ENCODE results near the gene GOLGA6C. TPM values are rescaled to one million over a fixed set of nuclear protein-coding genes. Genes with fewer than 3 reads are reported as not detected.
"Not testable (repeated sequence)": the region's sequence is repeated elsewhere in the genome, so short reads cannot be mapped to it uniquely, and the experiment has no call there.

The GOLGA6C gene
- total and polyA plus RNA-seq, 7 experiments from 2014 or later, result not detected

DNA sequence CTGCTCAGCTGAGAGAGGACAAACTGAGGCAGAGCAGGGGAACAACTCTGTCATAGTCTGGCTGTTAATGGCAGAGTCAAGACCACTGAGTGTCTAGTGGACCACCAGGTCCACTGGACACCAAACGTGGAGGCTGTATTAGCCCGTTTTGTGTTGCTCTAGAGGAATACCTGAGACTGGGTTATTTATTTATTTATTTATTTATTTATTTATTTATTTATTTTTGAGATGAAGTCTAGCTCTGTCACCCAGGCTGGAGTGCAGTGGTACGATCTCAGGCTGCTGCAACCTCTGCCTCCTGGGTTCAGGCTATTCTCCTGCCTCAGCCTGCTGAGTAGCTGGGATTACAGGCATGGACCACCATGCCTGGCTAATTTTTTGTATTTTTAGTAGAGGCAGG lies 40.6 kb upstream of the GOLGA6C start:
- H3K9me3 ChIP-seq (ENCODE audit: control insufficient read depth in 2 of 3, low read length in 3 of 3); intact Hi-C loops (cut with micrococcal nuclease); ATAC-seq; H3K27me3 ChIP-seq (ENCODE audit: control insufficient read depth in 2 of 2, insufficient read depth in 2 of 2, low read length in 2 of 2); DNase-seq; H3K4me3 Mint-ChIP-seq; CTCF ChIA-PET; H3K4me3 ChIP-seq (ENCODE audit: low read length); H3K9me3 Mint-ChIP-seq; H3K4me1 ChIP-seq (ENCODE audit: control insufficient read depth in 2 of 2, insufficient read depth in 2 of 2, low read length in 2 of 2); H3K36me3 Mint-ChIP-seq; POLR2A ChIA-PET; H3K27me3 Mint-ChIP-seq; H3K4me1 Mint-ChIP-seq; H3K27ac Mint-ChIP-seq; H3K27ac ChIP-seq (ENCODE audit: low read depth, low read length): not testable (repeated sequence)
- H3K36me3 ChIP-seq (ENCODE audit: control insufficient read depth in 2 of 3, insufficient read depth in 3 of 3, low read length in 3 of 3), result peaks cover 0 to 12% (median 0%) of the 10 kb centered on the region in 3 experiments

GRCh38 chr15:75219507-75219929 lies 38.6 kb upstream of the GOLGA6C start:
- DNase-seq; H3K4me3 ChIP-seq (ENCODE audit: low read length); H3K36me3 Mint-ChIP-seq; H3K27ac ChIP-seq (ENCODE audit: low read depth, low read length); POLR2A ChIA-PET; H3K4me1 Mint-ChIP-seq; H3K27me3 Mint-ChIP-seq; H3K27me3 ChIP-seq (ENCODE audit: control insufficient read depth in 2 of 2, insufficient read depth in 2 of 2, low read length in 2 of 2); H3K9me3 Mint-ChIP-seq; H3K4me3 Mint-ChIP-seq; H3K4me1 ChIP-seq (ENCODE audit: control insufficient read depth in 2 of 2, insufficient read depth in 2 of 2, low read length in 2 of 2); intact Hi-C loops (cut with micrococcal nuclease); ATAC-seq; CTCF ChIA-PET; H3K9me3 ChIP-seq (ENCODE audit: control insufficient read depth in 2 of 3, low read length in 3 of 3); H3K36me3 ChIP-seq (ENCODE audit: control insufficient read depth in 2 of 3, insufficient read depth in 3 of 3, low read length in 3 of 3): not testable (repeated sequence)
- peak overlapping the region in 2 of 9 donors; percentile 33 to 45 for H3K27ac Mint-ChIP-seq

DNA sequence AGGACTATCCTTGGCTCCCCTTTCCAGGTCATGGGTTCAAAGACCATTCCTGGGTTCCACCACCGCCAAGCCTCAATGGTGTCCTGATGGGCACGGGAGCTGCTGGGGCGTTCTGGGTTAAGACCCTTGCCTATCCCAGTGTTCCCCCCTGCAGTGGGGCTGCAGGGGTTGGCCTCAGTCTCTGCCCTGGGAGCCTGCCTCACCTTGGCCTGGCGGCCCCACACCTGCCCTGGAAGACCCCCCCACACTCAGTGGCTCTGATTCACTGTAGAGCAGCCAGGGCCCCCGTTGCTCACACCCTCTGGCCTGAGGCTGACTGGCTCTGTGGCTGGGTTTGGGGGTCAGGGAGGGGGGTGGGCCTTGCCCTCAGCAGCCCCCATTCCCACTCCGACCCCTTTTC lies 34.4 kb upstream of the GOLGA6C start:
- CTCF ChIA-PET, result no interaction called here
- Mint-ChIP-seq H3K9me3 (no peaks in the 10 kb centered on the region), H3K27ac (no peak overlapping the region), H3K36me3 (no peaks in the 10 kb centered on the region), H3K4me3 (no peak overlapping the region), H3K4me1 (peaks cover 0 to 1% (median 0%) of the 10 kb centered on the region in 7 donors), H3K27me3 (peaks cover 0 to 6% (median 0%) of the 10 kb centered on the region in 5 donors)
- ATAC-seq, result no peak
- no peaks in the 10 kb centered on the region for H3K4me1 ChIP-seq (ENCODE audit: control insufficient read depth in 2 of 2, insufficient read depth in 2 of 2, low read length in 2 of 2)
- no peak for DNase-seq
- no peaks in the 10 kb centered on the region for H3K9me3 ChIP-seq (ENCODE audit: control insufficient read depth in 2 of 3, low read length in 3 of 3)
- H3K27ac ChIP-seq (ENCODE audit: low read depth, low read length), result no peak overlapping the region
- no peaks in the 10 kb centered on the region for H3K27me3 ChIP-seq (ENCODE audit: control insufficient read depth in 2 of 2, insufficient read depth in 2 of 2, low read length in 2 of 2)
- POLR2A ChIA-PET, result no interaction called here
- no peak overlapping the region for H3K4me3 ChIP-seq (ENCODE audit: low read length)
- H3K36me3 ChIP-seq (ENCODE audit: control insufficient read depth in 2 of 3, insufficient read depth in 3 of 3, low read length in 3 of 3), result no peaks in the 10 kb centered on the region
- intact Hi-C loops (cut with micrococcal nuclease), result no loop called here

GRCh38 chr15:75224281-75224680 lies 33.9 kb upstream of the GOLGA6C start:
- Histone ChIP-seq H3K4me1 (ENCODE audit: control insufficient read depth in 2 of 2, insufficient read depth in 2 of 2, low read length in 2 of 2) (no peaks in the 10 kb centered on the region), H3K27ac (ENCODE audit: low read depth, low read length) (no peak overlapping the region), H3K36me3 (ENCODE audit: control insufficient read depth in 2 of 3, insufficient read depth in 3 of 3, low read length in 3 of 3) (no peaks in the 10 kb centered on the region), H3K27me3 (ENCODE audit: control insufficient read depth in 2 of 2, insufficient read depth in 2 of 2, low read length in 2 of 2) (no peaks in the 10 kb centered on the region), H3K9me3 (ENCODE audit: control insufficient read depth in 2 of 3, low read length in 3 of 3) (no peaks in the 10 kb centered on the region), H3K4me3 (ENCODE audit: low read length) (no peak overlapping the region)
- ChIA-PET POLR2A (no interaction called here), CTCF (no interaction called here)
- Mint-ChIP-seq H3K4me1 (peaks cover 0 to 1% (median 0%) of the 10 kb centered on the region in 7 donors), H3K27me3 (peaks cover 0 to 6% (median 0%) of the 10 kb centered on the region in 5 donors), H3K36me3 (no peaks in the 10 kb centered on the region), H3K4me3 (no peak overlapping the region), H3K9me3 (no peaks in the 10 kb centered on the region), H3K27ac (no peak overlapping the region)
- intact Hi-C loops (cut with micrococcal nuclease), result no loop called here
- DNase-seq (no peak), ATAC-seq (no peak)

- DNase-seq; intact Hi-C loops (cut with micrococcal nuclease); H3K9me3 Mint-ChIP-seq; H3K9me3 ChIP-seq (ENCODE audit: control insufficient read depth in 2 of 3, low read length in 3 of 3); H3K36me3 Mint-ChIP-seq; ATAC-seq; H3K36me3 ChIP-seq (ENCODE audit: control insufficient read depth in 2 of 3, insufficient read depth in 3 of 3, low read length in 3 of 3); H3K4me1 ChIP-seq (ENCODE audit: control insufficient read depth in 2 of 2, insufficient read depth in 2 of 2, low read length in 2 of 2); POLR2A ChIA-PET; H3K27me3 ChIP-seq (ENCODE audit: control insufficient read depth in 2 of 2, insufficient read depth in 2 of 2, low read length in 2 of 2); H3K4me1 Mint-ChIP-seq; H3K4me3 Mint-ChIP-seq; H3K27ac ChIP-seq (ENCODE audit: low read depth, low read length); CTCF ChIA-PET; H3K27me3 Mint-ChIP-seq; H3K4me3 ChIP-seq (ENCODE audit: low read length): not testable (repeated sequence)
- H3K27ac Mint-ChIP-seq, result peak overlapping the region in 1 of 9 donors; percentile 38
Measured at GRCh38 chr15:75225102-75225836, 32.9 kb upstream of the GOLGA6C start.

DNA sequence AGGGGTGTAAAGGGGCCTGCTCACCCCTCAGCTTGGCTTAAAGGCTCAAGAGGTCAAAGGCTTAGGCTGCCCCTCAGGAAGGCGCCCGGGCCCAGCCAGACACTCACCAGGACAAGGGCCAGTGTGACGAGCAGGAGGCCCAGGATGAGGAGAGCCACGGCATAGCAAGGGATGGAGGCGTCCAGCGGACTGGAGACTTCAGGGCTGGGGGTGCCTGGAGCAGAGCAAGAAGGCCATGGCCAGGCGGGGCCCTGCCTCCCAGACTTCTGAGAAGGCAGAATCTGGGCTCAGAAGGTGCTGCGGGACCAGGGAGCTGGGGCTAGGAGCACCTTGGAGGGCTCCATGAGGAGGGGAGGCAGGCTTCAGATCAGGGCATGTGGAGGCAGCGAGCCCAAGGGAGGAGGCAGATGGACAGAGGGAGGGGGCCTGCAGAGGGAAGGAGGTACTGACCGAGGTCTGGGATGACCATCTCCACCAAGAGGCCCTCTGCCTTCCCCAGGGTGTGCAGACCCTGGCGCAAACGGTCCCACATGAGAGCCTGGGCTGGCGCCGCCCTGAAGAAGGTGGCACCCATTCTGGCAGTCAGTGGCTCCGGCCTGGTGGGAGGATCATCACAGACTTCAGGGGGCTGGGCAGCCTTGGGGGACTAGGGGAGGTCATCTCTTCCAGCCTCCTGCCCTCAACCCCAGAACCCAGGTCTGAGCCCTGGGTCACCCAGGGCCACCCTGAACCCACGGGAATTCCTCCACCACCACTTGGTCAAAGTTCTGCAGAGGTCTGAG lies 32.0 kb upstream of the GOLGA6C start:
- Histone ChIP-seq H3K36me3 (ENCODE audit: control insufficient read depth in 2 of 3, insufficient read depth in 3 of 3, low read length in 3 of 3) (no peaks in the 10 kb centered on the region), H3K27me3 (ENCODE audit: control insufficient read depth in 2 of 2, insufficient read depth in 2 of 2, low read length in 2 of 2) (no peaks in the 10 kb centered on the region), H3K4me3 (ENCODE audit: low read length) (no peak overlapping the region), H3K4me1 (ENCODE audit: control insufficient read depth in 2 of 2, insufficient read depth in 2 of 2, low read length in 2 of 2) (no peaks in the 10 kb centered on the region), H3K27ac (ENCODE audit: low read depth, low read length) (no peak overlapping the region), H3K9me3 (ENCODE audit: control insufficient read depth in 2 of 3, low read length in 3 of 3) (no peaks in the 10 kb centered on the region)
- peaks cover 0 to 3% (median 0%) of the 10 kb centered on the region in 7 donors for H3K4me1 Mint-ChIP-seq
- H3K27ac Mint-ChIP-seq, result no peak overlapping the region
- H3K9me3 Mint-ChIP-seq, result no peaks in the 10 kb centered on the region
- peaks cover 0 to 6% (median 0%) of the 10 kb centered on the region in 5 donors for H3K27me3 Mint-ChIP-seq
- no peaks in the 10 kb centered on the region for H3K36me3 Mint-ChIP-seq
- ChIA-PET CTCF (no interaction called here), POLR2A (no interaction called here)
- peak in 1 of 9 donors; percentile 1 for DNase-seq
- ATAC-seq, result no peak
- intact Hi-C loops (cut with micrococcal nuclease), result no loop called here
- H3K4me3 Mint-ChIP-seq, result no peak overlapping the region

DNA sequence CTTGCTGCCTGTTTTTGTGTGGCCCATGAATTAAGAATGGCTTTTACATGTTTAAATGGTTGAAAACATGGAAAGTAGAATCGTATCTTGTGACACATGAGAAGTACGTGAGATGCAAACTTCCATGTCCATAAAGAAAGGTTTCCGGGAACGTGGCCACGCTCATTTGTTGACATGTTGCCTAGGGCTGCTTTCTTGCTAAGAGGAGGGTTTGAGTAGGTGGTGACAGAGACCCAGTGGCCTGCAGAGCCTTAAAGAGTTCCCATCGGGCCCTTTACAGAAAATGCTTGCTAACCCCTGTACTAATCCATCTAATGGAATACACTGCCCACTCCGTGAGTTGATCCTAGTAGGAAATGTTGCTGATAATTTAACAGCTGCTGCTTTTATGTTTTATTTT lies 31.0 kb upstream of the GOLGA6C start:
- H3K4me3 ChIP-seq (ENCODE audit: low read length); CTCF ChIA-PET; H3K36me3 Mint-ChIP-seq; H3K36me3 ChIP-seq (ENCODE audit: control insufficient read depth in 2 of 3, insufficient read depth in 3 of 3, low read length in 3 of 3); H3K4me1 ChIP-seq (ENCODE audit: control insufficient read depth in 2 of 2, insufficient read depth in 2 of 2, low read length in 2 of 2); H3K27me3 ChIP-seq (ENCODE audit: control insufficient read depth in 2 of 2, insufficient read depth in 2 of 2, low read length in 2 of 2); ATAC-seq; H3K4me3 Mint-ChIP-seq; DNase-seq; POLR2A ChIA-PET; H3K9me3 ChIP-seq (ENCODE audit: control insufficient read depth in 2 of 3, low read length in 3 of 3); H3K9me3 Mint-ChIP-seq; H3K27ac Mint-ChIP-seq; H3K27ac ChIP-seq (ENCODE audit: low read depth, low read length); intact Hi-C loops (cut with micrococcal nuclease); H3K4me1 Mint-ChIP-seq: not testable (repeated sequence)
- H3K27me3 Mint-ChIP-seq, result peaks cover 0 to 13% (median 5%) of the 10 kb centered on the region in 5 donors

All from naive thymus-derived CD4-positive, alpha-beta T cell (primary cell).